Activated T-cell treated with anti-CD3 and anti-CD28 coated beads, Interleukin-2, amount 50 U/mL, for 4 hours (primary cell): Measurements from ENCODE around the gene RAB3B. TPM values are rescaled to one million over a fixed set of nuclear protein-coding genes. Genes with fewer than 3 reads are reported as not detected.
A peak's percentile ranks its signal among the peaks of the same experiment; 100 is the strongest.
"Not testable (repeated sequence)": the region's sequence is repeated elsewhere in the genome, so short reads cannot be mapped to it uniquely, and the experiment has no call there.

ENCODE experiments used
- ATAC-seq, 2 donors: fragments of 200-7000 bp; cut with Tn5 transposase; one replicate each; pipeline ENCODE4 v1.10.0; 2021
- DNase-seq: peaks from one replicate; pipeline ENCODE4 v3.0.0-alpha.2; 2020
- H3K27me3 Mint-ChIP-seq: one replicate; pipeline ENCODE4 v1.8.0; 2021; ENCODE audit warnings: low read depth, mixed read lengths
- H3K36me3 Mint-ChIP-seq: one replicate; pipeline ENCODE4 v1.8.0; 2022; ENCODE audit warnings: mixed read lengths; ENCODE audit not compliant: insufficient read depth
- H3K4me1 Mint-ChIP-seq: one replicate; pipeline ENCODE4 v1.8.0; 2021; ENCODE audit warnings: low read depth, mixed read lengths
- H3K4me3 Mint-ChIP-seq: one replicate; pipeline ENCODE4 v1.8.0; 2021; ENCODE audit warnings: mild to moderate bottlenecking, moderate library complexity, mixed read lengths
- H3K9me3 Mint-ChIP-seq: one replicate; pipeline ENCODE4 v1.8.0; 2021; ENCODE audit warnings: mixed read lengths
- total RNA-seq, 3 donors: library from RNA; stranded (reverse); gene quantifications; one replicate each; pipeline ENCODE4 v1.2.1, GENCODE V29; 2021

Gene RAB3B
- total RNA-seq, 3 donors from 2014 or later: 0.05 to 0.11 (median 0.08) TPM

DNA sequence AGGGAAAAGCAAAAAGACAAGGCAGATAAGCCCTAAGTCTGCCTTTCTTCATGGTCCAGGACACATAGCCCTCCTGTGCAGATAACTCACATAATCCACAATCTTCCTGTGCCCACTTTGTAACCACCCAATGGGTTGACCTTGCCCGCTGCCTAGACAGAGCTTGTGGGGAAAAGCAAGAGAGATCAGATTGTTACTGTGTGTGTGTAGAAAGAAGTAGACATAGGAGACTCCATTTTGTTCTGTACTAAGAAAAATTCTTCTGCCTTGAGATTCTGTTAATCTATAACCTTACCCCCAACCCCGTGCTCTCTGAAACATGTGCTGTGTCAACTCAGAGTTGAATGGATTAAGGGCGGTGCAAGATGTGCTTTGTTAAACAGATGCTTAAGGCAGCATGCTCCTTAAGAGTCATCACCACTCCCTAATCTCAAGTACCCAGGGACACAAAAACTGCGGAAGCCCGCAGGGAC is 15.6 kb upstream of the RAB3B start:
- not testable (repeated sequence) for H3K4me3 Mint-ChIP-seq, DNase-seq, H3K4me1 Mint-ChIP-seq, H3K36me3 Mint-ChIP-seq, H3K9me3 Mint-ChIP-seq, ATAC-seq
- H3K27me3 Mint-ChIP-seq: peaks cover 20% of the 10 kb centered on the region

DNA sequence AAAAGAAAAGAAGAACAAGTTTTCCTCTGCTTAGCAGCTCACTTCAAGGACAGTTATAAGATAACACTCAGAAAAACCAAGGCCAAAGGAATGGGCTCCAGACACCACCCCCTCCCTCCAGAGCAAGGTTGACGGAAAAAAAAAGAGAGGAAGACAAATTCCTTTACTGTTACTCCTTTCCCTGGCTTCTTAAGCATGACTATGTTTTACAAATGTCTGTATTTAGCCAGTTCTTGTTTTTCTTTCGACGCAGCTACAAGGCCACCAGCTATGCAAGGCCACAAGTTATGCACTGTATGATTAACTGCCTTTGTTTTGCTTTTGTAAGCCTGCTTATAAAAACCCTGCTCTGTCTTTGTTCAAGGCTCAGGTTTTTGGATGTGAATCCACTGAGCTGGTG is 15.0 kb upstream of the RAB3B start:
- ATAC-seq, DNase-seq, H3K9me3 Mint-ChIP-seq, H3K4me1 Mint-ChIP-seq, H3K36me3 Mint-ChIP-seq, H3K4me3 Mint-ChIP-seq: not testable (repeated sequence)
- H3K27me3 Mint-ChIP-seq: peaks cover 20% of the 10 kb centered on the region

DNA sequence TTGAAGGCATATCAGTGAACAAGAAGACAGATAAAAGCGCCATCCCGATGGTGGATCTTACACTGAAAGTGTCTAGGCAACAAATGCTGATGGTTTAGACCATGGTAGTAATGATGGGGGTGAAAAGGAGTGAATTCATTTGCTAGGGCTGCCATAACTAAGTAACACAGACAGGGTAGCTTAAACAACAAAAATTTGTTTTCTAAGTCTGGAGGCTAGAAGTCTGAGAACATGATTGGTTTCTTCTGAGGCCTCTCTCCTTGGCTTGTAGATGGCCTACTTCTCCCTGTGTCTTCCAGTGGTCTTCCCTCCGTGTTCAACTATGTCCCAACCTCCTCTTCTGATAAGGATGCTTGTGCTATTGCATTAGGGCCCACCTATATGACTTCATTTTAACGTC is 13.4 kb upstream of the RAB3B start:
- Mint-ChIP-seq H3K4me1 (no peaks in the 10 kb centered on the region), H3K27me3 (peaks cover 20% of the 10 kb centered on the region), H3K36me3 (no peaks in the 10 kb centered on the region), H3K4me3 (no peak overlapping the region), H3K9me3 (no peaks in the 10 kb centered on the region)
- ATAC-seq (no peak), DNase-seq (no peak)

DNA sequence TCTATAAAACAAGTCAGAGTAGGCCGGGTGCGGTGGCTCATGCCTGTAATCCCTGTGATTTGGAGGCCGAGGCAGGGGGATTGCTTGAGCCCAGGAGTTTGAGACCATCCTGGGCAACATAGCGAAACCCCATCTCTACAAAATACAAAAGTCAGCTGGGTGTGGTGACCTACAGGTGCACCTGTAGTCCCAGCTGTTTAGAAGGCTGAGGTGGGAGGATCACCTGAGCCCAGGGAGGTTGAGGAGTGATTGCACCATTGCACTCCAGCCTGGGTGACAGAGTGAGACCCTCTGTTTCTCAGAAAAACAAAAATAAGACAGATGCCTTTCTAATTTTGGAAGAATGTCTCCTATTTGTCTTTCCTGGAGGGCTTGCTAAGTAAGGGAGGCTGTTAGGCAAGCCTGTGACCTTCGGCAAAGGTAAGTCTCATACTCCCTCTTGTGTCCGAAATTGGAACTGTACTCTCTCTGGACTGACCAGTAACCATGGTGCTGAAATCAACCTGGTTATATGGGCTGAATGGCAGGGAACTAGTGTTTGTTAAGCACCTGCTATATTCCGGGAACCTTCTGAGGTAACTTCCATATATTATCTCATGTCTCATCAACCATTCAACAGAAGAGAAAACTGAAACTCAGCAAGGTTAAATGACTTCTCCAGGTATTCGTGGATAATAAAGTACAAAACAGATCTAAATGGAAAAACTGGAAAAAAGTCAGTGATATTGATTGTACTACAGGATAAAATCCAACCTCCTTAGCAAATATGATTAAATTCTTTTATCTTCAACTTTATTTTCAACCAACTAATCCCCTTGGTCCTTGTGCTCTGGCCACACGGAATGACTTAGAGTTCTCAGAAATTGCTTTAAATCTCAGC is 11.8 kb upstream of the RAB3B start:
- Mint-ChIP-seq H3K36me3 (no peaks in the 10 kb centered on the region), H3K4me1 (no peaks in the 10 kb centered on the region), H3K9me3 (no peaks in the 10 kb centered on the region), H3K27me3 (peaks cover 18% of the 10 kb centered on the region), H3K4me3 (no peak overlapping the region)
- ATAC-seq (peak; percentile 94 to 96), DNase-seq (peak; percentile 29)

DNA sequence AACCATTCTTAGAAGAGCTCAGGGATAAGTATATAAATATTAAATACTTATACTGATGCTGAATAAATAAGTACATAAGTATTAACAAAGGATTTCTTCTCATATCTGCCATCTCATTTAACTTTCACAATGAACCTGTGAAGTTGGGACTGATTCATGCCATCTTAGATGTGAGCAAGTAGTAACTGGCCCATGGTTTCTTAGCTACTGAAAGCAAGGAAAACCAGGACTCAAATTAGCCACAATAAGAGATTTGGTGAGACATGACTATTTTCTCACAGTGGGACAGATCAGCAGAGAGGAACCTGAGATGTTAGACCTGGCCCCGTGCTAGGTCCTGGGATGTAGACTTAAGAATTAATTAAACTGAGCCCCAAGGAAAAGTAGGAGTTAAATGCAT is 8.2 kb upstream of the RAB3B start:
- H3K27me3 Mint-ChIP-seq: peaks cover 10% of the 10 kb centered on the region
- H3K4me3 Mint-ChIP-seq: no peak overlapping the region
- H3K4me1 Mint-ChIP-seq: no peaks in the 10 kb centered on the region
- H3K9me3 Mint-ChIP-seq: no peaks in the 10 kb centered on the region
- no peak for ATAC-seq
- no peak for DNase-seq
- no peaks in the 10 kb centered on the region for H3K36me3 Mint-ChIP-seq

DNA sequence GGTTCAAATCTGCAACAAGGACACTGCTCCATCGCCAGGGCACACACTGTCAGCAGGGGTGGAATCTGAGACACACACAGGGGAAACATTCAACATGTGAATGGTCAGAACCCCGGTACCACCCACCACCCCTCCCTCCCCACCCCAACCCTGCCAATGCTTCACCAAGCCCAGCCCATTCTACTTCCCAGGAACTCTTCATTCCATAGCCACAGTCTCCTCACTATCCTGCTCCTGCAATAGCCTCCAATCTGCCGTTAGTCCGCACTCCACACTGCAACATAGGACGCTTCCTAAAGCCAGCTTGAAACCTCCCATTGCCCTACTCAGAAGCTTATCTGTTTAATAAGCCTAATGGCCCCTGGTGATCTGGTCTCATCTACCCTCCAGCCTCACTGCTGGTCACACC is 7.5 kb upstream of the RAB3B start:
- no peaks in the 10 kb centered on the region for H3K36me3 Mint-ChIP-seq
- H3K4me3 Mint-ChIP-seq: no peak overlapping the region
- peaks cover 16% of the 10 kb centered on the region for H3K27me3 Mint-ChIP-seq
- ATAC-seq (no peak), DNase-seq (no peak)
- H3K4me1 Mint-ChIP-seq: no peaks in the 10 kb centered on the region
- H3K9me3 Mint-ChIP-seq: no peaks in the 10 kb centered on the region

DNA sequence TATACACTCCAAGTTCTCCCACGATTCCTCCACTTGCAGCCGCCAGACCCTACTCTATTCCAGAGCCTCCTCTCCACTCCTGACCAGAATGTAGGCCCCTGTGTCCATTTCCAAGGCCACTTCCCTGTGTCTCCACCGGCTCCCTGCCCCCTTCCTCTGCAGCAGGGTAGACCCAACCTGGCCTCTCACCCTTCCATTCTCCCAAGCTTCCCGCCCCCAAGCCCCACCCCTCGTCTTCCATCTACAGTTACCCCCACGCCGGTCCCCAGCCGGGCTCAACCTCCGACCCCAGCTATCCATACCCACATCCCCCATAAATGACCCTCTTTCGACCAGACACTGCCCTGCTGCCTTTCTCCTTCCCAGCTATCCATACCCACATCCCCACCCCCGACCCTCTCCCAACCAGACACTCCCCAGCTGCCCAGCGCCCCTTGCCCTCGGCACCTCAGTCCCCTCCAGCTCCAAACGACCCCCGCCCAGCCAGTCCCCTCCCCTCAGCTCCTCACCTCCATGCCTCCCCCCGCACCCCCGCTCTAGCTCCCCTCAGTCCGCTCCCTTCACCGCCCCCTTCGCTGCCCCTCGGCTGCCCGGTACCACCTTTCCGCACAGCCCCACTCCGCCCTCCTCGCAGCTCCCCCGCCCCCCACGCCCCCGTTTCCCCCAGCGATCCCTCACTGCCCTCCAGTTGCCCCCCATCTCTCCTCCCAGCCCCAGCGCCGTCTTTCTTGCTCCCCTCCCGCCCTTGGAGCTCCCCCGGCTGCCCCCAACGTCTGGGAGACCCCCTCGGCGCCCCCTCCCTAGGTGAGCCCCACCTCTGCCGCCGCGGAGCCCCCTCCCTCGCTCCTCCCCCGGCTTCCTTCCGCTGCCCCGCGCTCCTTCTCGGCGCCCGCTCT is 670 bp downstream of the RAB3B start:
- no peak for DNase-seq
- Mint-ChIP-seq H3K9me3 (no peaks in the 10 kb centered on the region), H3K4me3 (peak overlapping the region; percentile 58), H3K4me1 (peaks cover 9% of the 10 kb centered on the region), H3K36me3 (no peaks in the 10 kb centered on the region), H3K27me3 (peaks cover 31% of the 10 kb centered on the region)
- ATAC-seq: no peak

DNA sequence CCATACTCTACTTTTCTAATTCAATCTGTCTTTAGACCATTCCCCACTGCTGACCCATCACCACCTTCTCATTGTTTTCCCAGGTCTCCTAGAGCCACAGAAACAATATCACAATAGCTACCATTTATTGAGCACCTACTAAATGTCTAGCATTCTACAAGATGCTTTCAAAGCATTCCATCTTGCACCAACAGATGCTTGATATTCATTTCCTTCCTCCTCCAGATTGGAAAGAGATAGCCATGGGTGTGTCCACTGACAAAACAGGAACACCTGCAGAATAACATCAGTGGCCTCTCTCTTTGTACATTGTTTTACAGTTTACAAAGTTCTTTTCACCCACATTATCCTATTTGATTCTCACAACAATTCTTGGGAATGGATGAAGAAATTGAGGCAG is 2.2 kb downstream of the RAB3B start:
- ATAC-seq (no peak), DNase-seq (no peak)
- Mint-ChIP-seq H3K9me3 (no peaks in the 10 kb centered on the region), H3K4me1 (peaks cover 9% of the 10 kb centered on the region), H3K27me3 (peaks cover 23% of the 10 kb centered on the region), H3K4me3 (no peak overlapping the region), H3K36me3 (no peaks in the 10 kb centered on the region)

DNA sequence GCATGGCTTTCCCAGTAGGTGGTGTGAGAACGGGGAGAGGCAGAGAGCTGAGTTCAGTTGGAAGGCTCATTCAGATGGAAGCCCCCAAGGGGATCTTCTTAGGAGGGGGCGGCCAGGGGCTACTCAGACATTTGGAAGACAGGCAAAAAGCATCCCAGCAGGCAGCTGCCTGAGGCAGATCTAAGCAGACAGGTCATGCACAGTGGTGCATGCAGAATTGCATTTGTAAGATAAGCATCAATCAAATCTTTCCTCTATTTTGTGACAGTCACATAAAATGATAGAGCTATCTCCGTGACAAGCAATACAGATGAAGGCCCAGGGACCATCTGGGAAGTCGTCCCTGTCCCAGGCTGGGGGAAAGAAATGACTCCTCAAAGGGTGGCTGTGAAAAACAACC is 3.8 kb downstream of the RAB3B start:
- Mint-ChIP-seq H3K4me3 (no peak overlapping the region), H3K4me1 (peaks cover 9% of the 10 kb centered on the region), H3K9me3 (no peaks in the 10 kb centered on the region), H3K36me3 (no peaks in the 10 kb centered on the region), H3K27me3 (peaks cover 9% of the 10 kb centered on the region)
- no peak for DNase-seq
- no peak for ATAC-seq

DNA sequence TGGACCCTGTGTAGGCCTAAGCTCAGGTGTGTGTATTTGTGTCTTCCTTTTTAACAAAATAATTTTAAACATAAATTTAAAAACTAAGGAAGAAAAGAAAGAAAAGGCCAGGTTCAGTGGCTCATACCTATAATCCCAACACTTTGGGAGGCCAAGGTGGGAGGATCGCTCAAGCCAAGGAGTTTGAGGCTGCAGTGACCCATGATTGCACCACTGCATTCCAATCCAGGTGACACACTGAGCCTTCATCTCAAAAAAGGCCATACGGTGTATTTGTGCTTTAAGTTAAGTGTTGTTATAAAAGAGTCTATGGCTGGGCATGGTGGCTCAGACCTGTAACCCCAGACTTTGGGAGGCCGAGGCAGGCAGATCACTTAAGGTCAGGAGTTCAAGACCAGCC is 8.3 kb downstream of the RAB3B start:
- no peak for ATAC-seq
- H3K4me3 Mint-ChIP-seq: no peak overlapping the region
- H3K27me3 Mint-ChIP-seq: no peaks in the 10 kb centered on the region
- no peaks in the 10 kb centered on the region for H3K36me3 Mint-ChIP-seq
- no peaks in the 10 kb centered on the region for H3K9me3 Mint-ChIP-seq
- DNase-seq: no peak
- H3K4me1 Mint-ChIP-seq: no peaks in the 10 kb centered on the region

DNA sequence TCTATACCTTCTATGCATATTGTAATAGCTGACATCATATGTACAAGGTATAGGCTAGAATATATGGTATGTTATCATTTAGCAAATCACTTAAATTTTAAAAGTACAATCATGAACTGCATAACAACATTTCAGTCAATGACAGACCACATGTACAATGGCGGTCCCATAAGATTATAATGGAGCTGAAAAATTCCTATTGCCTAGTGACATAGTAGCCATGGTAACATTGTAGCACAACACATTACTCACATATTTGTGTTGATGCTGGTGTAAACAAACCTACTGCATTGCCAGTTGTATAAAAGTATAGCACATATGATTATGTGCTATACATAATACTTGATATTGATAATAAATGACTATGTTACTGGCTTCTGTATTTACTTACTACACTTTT is 8.9 kb downstream of the RAB3B start:
- no peak overlapping the region for H3K4me3 Mint-ChIP-seq
- DNase-seq (no peak), ATAC-seq (no peak)
- no peaks in the 10 kb centered on the region for H3K27me3 Mint-ChIP-seq
- H3K36me3 Mint-ChIP-seq: no peaks in the 10 kb centered on the region
- H3K4me1 Mint-ChIP-seq: no peaks in the 10 kb centered on the region
- H3K9me3 Mint-ChIP-seq: no peaks in the 10 kb centered on the region

DNA sequence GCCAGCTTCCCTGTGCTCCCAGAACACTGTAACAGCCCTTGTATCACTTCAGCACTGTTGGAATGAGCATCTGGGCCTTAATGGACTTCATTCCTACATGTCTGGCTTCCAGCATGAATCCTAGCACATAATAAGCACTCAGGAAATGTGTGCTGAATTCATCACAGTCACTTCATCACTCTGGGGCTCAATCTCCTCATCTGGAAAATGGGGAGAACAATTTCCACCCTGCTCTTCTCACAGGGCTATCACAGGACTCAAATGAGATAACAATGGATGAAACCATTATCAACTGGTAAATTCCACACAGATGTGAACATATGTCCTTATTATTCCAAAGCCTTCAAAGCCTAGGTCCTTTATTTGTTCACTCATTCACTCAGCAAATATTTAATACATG is 12.4 kb downstream of the RAB3B start:
- Mint-ChIP-seq H3K9me3 (no peaks in the 10 kb centered on the region), H3K4me3 (no peak overlapping the region), H3K36me3 (no peaks in the 10 kb centered on the region), H3K4me1 (no peaks in the 10 kb centered on the region), H3K27me3 (no peaks in the 10 kb centered on the region)
- ATAC-seq (no peak), DNase-seq (no peak)

DNA sequence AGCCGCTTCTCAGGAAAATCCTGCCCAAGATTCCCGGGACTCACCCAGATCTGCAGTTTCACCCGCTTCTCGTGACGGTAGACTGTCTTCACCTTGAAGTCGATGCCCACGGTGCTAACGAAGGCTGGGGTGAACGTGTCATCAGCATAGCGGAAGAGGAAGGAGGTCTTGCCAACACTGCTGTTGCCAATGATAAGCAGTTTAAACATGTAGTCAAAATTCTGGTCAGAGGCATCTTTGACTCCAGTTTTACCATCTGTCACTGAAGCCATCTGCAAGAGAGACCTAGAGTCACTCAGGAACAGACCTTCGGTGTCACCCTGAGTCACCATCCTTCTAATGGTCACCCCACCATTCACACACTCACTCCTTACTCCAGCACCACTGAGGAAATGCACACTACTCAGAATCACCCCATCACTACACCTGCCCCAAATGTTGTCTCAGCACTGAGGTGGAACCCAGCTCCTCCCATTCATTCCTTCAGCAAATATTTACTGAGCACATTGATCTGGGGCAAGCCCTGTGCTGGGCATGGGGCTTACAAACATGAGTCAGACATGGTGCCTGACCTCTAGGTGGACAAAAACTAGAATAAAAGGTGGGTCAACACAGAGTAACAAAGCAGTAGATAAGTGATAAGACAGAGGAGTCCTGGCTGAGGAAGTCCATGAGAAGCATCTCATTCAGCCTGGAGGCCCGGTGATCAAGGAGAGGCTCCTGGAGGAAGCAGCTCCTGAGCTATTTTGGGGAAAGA is 13.5 kb downstream of the RAB3B start:
- H3K9me3 Mint-ChIP-seq: no peaks in the 10 kb centered on the region
- DNase-seq: no peak
- no peaks in the 10 kb centered on the region for H3K36me3 Mint-ChIP-seq
- ATAC-seq: no peak
- no peaks in the 10 kb centered on the region for H3K27me3 Mint-ChIP-seq
- H3K4me3 Mint-ChIP-seq: no peak overlapping the region
- no peaks in the 10 kb centered on the region for H3K4me1 Mint-ChIP-seq
